NCI-H1048 (cell line): Measurements from ENCODE around the gene SHROOM1.

Experiments
- DNase-seq: peaks from one replicate; lab custom pipeline; 2025; lab: John Stamatoyannopoulos, UW

SHROOM1 gene

DNA sequence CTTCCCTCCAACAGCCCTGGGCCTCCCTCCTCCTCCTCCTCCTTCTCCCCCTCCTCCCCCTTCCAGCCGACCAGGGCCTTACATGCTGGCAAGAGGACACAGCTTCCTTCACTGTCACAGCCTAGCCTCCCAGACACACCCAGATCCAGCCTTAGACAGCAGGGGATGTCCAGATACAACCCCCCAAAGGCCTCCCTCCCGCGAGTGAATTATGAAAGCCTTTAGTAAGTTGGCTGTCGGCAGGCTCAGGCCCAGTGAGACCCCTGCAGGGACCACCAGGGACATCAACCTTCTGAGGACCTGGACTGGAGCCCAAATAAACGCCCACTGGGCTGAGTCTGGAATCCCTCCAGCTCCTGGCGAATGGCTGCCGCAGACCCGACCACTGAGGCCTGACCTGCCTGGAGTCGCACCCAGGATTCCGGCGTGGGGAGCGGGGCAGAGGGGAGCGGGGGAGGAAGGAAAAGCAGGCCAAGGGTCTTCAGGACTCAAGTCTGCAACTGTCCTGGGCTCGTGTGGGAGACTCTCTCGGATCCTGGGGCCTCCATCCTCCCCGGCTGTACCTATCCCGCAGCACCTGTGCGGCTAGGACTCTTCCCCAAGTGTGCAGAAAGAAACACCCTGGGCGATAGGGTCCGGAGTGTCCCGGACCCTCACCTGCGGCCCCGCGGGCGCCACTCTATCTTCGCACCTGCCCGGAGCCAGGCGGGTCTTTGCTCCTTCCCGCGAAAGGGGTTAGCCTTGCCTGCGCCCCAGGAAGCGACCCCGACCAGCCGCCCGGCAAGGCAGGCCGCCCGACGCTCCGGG, 54.1 kb downstream of the SHROOM1 start:
- no peak for DNase-seq

- no peak for DNase-seq
Observed at GRCh38 chr5:132775476-132775961, 54.9 kb downstream of the SHROOM1 start.

GRCh38 chr5:132774896-132775295, 55.6 kb downstream of the SHROOM1 start:
- DNase-seq: no peak

- DNase-seq: no peak
Observed at GRCh38 chr5:132774406-132774805, 56.0 kb downstream of the SHROOM1 start.

DNA sequence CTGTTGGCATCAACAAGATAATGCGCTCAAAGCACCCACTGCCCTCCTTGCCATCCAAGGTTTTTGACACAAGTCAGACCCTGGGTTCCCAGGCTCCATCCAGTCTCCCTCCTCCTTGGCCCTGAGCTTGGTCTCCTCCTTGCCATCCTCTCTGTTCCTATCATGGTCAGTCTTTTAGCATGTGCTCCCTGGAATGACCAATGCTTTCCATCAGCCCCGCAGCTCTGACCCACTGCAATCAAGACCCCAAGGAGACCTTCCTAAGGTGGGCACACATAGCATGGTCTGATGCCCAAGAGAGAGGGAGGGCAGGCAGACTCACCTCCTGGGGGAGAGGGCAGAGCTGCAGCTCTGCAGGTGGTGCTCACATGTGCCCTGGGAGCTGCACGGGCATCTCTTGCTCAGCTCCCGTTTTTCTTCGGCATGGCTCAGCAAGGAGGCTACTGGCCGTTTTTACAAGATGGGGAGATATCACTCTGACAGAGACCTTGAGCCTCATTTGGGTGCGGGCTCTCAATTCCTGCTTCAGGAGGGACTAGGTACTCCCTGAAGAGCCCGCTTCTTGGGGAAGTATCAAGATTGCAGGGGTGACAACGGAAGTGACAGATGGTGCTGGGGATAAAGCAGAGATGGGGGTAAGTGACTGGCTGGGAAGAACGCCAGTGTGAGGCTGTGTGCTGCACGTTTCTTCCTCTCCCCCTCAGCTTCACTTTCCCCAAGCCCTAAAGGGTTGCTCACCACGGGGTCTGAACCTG, 56.7 kb downstream of the SHROOM1 start:
- no peak for DNase-seq

GRCh38 chr5:132773114-132773513, 57.3 kb downstream of the SHROOM1 start:
- no peak for DNase-seq

GRCh38 chr5:132772291-132773070, 58.0 kb downstream of the SHROOM1 start:
- DNase-seq: no peak
